Measurements from ENCODE around the gene PLA2G2D. TPM values are rescaled to one million over a fixed set of nuclear protein-coding genes. Genes with fewer than 3 reads are reported as not detected.
"Not testable (repeated sequence)": the region's sequence is repeated elsewhere in the genome, so short reads cannot be mapped to it uniquely, and the experiment has no call there.

PLA2G2D gene
- total RNA-seq, 2 donors from 2014 or later, result not detected

DNA sequence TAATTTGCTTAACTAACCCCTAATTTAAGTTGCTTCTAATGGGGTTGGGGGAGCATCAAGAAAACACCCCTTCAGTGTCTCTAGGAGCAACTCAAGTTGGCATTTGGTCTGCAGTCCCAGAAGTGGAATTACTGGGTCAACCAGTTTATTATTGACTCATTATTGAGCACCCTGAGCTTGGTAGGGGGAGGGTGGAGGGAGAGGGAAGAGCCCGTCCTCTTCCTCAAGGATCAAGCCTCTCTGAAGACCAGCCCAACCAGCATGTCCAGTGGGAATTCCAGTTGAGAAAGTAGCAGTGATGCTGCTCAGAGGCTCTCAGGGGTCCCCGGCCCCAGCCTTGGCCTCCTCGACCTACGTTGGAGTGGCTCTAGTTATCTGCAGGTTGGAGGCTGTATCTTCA lies 17.7 kb upstream of the PLA2G2D start:
- H3K27ac Mint-ChIP-seq, result no peak overlapping the region
- peaks cover 21% of the 10 kb centered on the region for H3K27me3 Mint-ChIP-seq
- no peaks in the 10 kb centered on the region for H3K4me1 Mint-ChIP-seq
- ATAC-seq (replicated peaks), result no peak
- no peak overlapping the region for H3K4me3 Mint-ChIP-seq
- H3K9me3 Mint-ChIP-seq, result no peaks in the 10 kb centered on the region
- no peaks in the 10 kb centered on the region for H3K36me3 Mint-ChIP-seq (ENCODE audit: low read depth)

- no peaks in the 10 kb centered on the region for H3K36me3 Mint-ChIP-seq (ENCODE audit: low read depth)
- no peak overlapping the region for H3K27ac Mint-ChIP-seq
- peaks cover 24% of the 10 kb centered on the region for H3K27me3 Mint-ChIP-seq
- H3K4me1 Mint-ChIP-seq, result no peaks in the 10 kb centered on the region
- H3K9me3 Mint-ChIP-seq, result no peaks in the 10 kb centered on the region
- ATAC-seq (replicated peaks), result no peak
- H3K4me3 Mint-ChIP-seq, result no peak overlapping the region
Observed at GRCh38 chr1:20136249-20136648, 16.9 kb upstream of the PLA2G2D start.

- no peak overlapping the region for H3K27ac Mint-ChIP-seq
Observed at GRCh38 chr1:20134995-20135394, 15.7 kb upstream of the PLA2G2D start.

GRCh38 chr1:20130518-20130917 lies 11.2 kb upstream of the PLA2G2D start:
- not testable (repeated sequence) for H3K4me1 Mint-ChIP-seq; H3K36me3 Mint-ChIP-seq (ENCODE audit: low read depth); H3K27ac Mint-ChIP-seq; ATAC-seq (replicated peaks); H3K4me3 Mint-ChIP-seq; H3K9me3 Mint-ChIP-seq
- H3K27me3 Mint-ChIP-seq, result peaks cover 18% of the 10 kb centered on the region

More at GRCh38 chr1:20134995-20135394, 15.7 kb upstream of the PLA2G2D start:
- no peak overlapping the region for H3K4me3 Mint-ChIP-seq
- H3K9me3 Mint-ChIP-seq, result no peaks in the 10 kb centered on the region
- no peak for ATAC-seq (replicated peaks)
- H3K4me1 Mint-ChIP-seq, result no peaks in the 10 kb centered on the region
- H3K36me3 Mint-ChIP-seq (ENCODE audit: low read depth), result no peaks in the 10 kb centered on the region
- peaks cover 19% of the 10 kb centered on the region for H3K27me3 Mint-ChIP-seq

- no peaks in the 10 kb centered on the region for H3K36me3 Mint-ChIP-seq (ENCODE audit: low read depth)
- no peak overlapping the region for H3K27ac Mint-ChIP-seq
- H3K9me3 Mint-ChIP-seq, result no peaks in the 10 kb centered on the region
- H3K4me3 Mint-ChIP-seq, result no peak overlapping the region
- ATAC-seq (replicated peaks), result no peak
- peaks cover 28% of the 10 kb centered on the region for H3K27me3 Mint-ChIP-seq
- H3K4me1 Mint-ChIP-seq, result no peaks in the 10 kb centered on the region
Observed at GRCh38 chr1:20126806-20127440, 7.6 kb upstream of the PLA2G2D start.

DNA sequence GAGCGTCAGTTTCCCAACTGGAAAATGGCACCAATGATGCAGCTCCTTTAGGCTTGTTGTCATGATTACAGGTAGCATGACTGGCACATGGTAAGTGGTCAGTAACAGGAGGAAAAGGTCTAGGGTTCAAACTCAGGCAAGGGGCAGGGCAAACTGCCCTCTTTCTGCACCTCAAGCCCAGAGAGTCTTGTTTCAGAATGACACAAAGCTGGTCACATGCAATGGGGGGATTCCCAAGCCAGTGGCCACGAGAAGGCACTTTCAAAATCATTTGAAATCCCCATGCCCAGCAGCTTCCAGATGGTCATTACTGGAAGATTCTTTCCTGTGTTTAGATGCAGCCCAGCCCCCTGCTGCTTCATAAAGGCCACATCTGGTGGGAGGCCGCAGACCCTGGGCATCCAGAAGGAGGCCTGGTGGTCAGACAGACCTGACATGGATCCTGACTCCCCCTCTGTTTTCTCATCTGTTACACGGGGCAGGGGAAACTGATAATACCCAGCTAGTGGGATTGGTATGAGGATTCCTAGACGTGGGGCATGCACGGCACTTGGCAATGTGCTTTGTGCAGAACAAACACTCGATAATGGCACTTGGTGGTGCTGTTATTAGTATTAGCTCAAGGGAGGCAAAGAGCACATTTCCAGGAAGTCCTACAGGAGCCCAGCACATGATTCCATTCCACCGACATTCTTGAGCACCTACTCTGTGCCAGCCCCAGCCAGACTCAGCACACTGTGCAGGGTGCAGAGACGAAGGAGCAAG lies 6.9 kb upstream of the PLA2G2D start:
- Mint-ChIP-seq H3K9me3 (no peaks in the 10 kb centered on the region), H3K27ac (no peak overlapping the region), H3K4me1 (no peaks in the 10 kb centered on the region), H3K36me3 (ENCODE audit: low read depth) (no peaks in the 10 kb centered on the region), H3K4me3 (no peak overlapping the region), H3K27me3 (peaks cover 30% of the 10 kb centered on the region)
- ATAC-seq (replicated peaks), result peak; percentile 37

GRCh38 chr1:20125100-20125499 lies 5.8 kb upstream of the PLA2G2D start:
- H3K27ac Mint-ChIP-seq, result no peak overlapping the region
- no peak overlapping the region for H3K4me3 Mint-ChIP-seq
- peaks cover 34% of the 10 kb centered on the region for H3K27me3 Mint-ChIP-seq
- H3K36me3 Mint-ChIP-seq (ENCODE audit: low read depth), result no peaks in the 10 kb centered on the region
- H3K9me3 Mint-ChIP-seq, result no peaks in the 10 kb centered on the region
- peak; percentile 31 for ATAC-seq (replicated peaks)
- H3K4me1 Mint-ChIP-seq, result no peaks in the 10 kb centered on the region

DNA sequence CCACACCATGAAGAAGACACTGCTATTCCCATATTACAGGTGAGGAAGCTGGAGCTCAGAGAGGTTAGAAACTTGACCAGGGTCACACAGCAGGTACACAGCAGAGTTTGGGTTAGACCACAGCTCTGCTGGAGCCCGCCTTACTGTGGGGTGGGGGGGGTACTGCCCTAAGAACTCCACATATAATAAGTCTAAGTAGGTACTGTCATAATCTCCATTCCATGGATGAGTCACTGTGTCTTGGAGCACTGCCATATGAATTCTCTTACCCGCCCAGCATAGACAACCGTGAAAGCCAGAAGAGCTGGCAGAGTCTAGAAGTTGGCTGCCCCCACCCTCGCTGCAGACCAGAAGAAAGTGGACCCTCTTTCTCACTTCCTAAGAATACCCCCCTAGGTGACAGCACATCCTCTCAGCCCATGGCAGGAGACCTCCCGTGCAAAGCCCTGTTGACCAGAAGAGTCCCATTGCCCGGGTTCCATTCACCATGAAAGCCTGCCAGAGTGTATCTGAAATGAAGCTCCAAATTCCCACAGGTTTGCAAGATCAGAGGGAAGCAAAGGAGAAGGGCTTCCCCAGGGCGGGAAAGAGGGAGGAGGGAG lies 5.2 kb upstream of the PLA2G2D start:
- Mint-ChIP-seq H3K9me3 (no peaks in the 10 kb centered on the region), H3K27ac (no peak overlapping the region), H3K27me3 (peaks cover 38% of the 10 kb centered on the region), H3K4me3 (no peak overlapping the region), H3K36me3 (ENCODE audit: low read depth) (no peaks in the 10 kb centered on the region), H3K4me1 (no peaks in the 10 kb centered on the region)
- peak; percentile 64 for ATAC-seq (replicated peaks)

DNA sequence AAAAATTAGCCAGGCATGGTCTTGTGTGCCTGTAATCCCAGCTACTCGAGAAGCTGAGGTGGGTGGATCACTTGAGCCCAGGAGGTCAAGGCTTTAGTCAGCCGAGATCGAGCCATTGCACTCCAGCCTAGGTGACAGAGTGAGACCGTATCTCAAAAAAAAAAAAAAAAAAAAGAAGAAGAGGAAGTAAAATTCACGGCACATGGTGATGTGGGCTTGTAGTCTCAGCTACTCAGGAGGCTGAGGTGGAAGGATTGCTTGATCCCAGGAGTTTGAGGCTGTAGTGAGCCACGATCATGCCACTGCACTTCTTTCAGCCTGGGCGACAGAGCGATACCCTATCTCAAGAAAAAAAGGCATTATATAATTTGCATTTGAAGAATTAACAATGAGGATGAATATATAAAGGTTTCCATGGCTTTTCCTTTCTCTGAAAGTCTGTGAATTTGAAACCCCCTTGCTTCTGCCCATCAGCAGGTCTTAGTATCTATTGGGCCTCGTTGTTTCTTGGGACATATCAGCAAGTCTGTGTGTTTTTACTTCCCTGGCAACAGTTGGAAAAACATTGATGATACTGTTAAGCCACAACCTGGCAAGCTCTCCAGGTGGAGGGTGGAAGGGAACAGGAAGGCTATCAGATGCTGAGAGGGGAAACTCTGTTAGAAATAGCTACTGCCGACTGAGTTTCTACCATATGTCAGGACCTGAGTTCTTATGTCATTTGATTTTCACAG lies 4.6 kb upstream of the PLA2G2D start:
- no peak for ATAC-seq (replicated peaks)
- Mint-ChIP-seq H3K4me1 (no peaks in the 10 kb centered on the region), H3K4me3 (no peak overlapping the region), H3K36me3 (ENCODE audit: low read depth) (no peaks in the 10 kb centered on the region), H3K9me3 (no peaks in the 10 kb centered on the region), H3K27me3 (peaks cover 39% of the 10 kb centered on the region), H3K27ac (no peak overlapping the region)

DNA sequence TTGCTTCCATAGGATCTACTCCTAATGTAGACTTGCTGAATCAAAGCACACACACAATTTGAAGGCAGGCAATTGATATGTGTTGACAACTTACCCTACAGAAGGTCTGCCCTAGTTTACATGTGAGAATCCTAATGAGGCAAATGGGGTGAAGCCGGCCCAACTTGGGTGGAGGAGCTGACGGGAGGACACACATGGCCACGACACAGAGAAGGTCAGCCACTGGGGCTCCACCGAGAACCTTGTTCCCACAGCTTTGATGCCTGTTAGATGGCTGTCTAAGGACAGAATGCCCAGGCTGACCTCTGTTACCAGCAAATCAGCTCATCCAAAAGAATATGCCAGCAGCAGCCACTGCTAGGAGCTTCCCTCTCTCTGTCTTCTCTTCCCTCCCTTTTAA lies 1.5 kb upstream of the PLA2G2D start:
- no peak for ATAC-seq (replicated peaks)
- H3K27me3 Mint-ChIP-seq, result peaks cover 50% of the 10 kb centered on the region
- H3K36me3 Mint-ChIP-seq (ENCODE audit: low read depth), result no peaks in the 10 kb centered on the region
- H3K4me3 Mint-ChIP-seq, result no peak overlapping the region
- no peaks in the 10 kb centered on the region for H3K9me3 Mint-ChIP-seq
- H3K4me1 Mint-ChIP-seq, result no peaks in the 10 kb centered on the region
- H3K27ac Mint-ChIP-seq, result no peak overlapping the region

DNA sequence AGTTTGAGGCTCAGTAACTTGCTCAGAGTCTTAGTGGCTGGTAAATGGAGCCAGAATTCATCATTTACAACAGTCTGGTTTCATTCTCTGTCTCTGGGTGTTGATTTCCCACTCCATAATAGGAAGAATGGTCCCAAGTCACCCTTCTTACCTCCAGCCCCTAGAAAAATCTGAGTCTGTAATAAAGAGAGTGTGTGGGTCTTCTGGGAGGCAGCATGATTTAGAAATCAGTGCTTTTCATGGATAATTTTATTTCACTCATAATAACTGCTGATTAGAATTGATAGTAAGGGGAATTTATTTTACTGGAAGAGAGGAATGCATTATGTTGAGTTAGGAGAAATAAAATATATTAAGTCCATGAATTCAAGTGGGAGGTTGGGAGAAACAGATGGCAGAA lies 2.1 kb downstream of the PLA2G2D start:
- H3K27me3 Mint-ChIP-seq, result peaks cover 37% of the 10 kb centered on the region
- ATAC-seq (replicated peaks), result no peak

DNA sequence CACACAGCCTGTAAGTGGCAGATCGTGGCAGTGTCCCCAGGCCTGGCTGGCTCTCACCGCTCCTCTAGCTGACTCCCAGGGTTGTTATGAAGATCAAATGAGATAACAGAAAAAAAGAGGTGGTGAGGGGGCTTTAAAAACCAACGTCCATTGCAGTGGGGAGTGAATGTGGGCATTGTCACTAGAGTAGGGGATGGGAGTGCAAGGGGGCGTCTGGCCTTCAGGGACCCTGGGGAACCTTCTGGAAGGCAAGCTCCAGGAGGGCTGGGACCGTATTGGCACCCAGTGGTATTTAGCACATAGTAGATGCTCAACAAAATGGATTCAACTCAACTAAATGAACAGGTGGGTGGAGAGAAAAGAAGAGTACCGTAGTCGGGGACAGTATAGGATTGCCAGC lies 3.4 kb downstream of the PLA2G2D start:
- Mint-ChIP-seq H3K4me3 (no peak overlapping the region), H3K4me1 (no peaks in the 10 kb centered on the region), H3K36me3 (ENCODE audit: low read depth) (no peaks in the 10 kb centered on the region), H3K9me3 (no peaks in the 10 kb centered on the region), H3K27ac (no peak overlapping the region), H3K27me3 (peaks cover 26% of the 10 kb centered on the region)
- no peak for ATAC-seq (replicated peaks)

More for the DNA sequence above, 2.1 kb downstream of the PLA2G2D start:
- H3K4me3 Mint-ChIP-seq, result no peak overlapping the region
- H3K27ac Mint-ChIP-seq, result no peak overlapping the region
- H3K36me3 Mint-ChIP-seq (ENCODE audit: low read depth), result no peaks in the 10 kb centered on the region
- no peaks in the 10 kb centered on the region for H3K9me3 Mint-ChIP-seq
- H3K4me1 Mint-ChIP-seq, result no peaks in the 10 kb centered on the region

DNA sequence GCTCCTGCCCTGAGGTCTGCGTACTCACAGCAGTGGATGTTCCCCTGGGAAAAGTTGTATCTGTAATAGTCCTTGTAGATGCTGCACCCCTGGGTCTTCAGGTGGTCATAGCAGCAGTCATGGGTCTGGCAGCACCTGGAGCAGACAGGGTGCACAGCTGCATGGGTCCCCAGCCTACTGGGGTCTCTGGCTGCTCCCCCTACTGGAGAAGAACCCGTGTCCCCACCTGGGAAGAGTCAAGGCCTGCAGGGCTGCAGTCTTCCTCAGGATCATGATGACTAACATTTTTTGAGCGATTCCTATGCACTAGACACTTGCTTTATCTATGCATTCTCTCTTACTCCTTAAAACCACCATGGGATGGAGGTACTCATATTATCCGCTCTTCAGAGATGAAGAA lies 3.9 kb downstream of the PLA2G2D start:
- Mint-ChIP-seq H3K27ac (no peak overlapping the region), H3K27me3 (peaks cover 26% of the 10 kb centered on the region), H3K36me3 (ENCODE audit: low read depth) (no peaks in the 10 kb centered on the region), H3K9me3 (no peaks in the 10 kb centered on the region), H3K4me1 (no peaks in the 10 kb centered on the region), H3K4me3 (no peak overlapping the region)
- no peak for ATAC-seq (replicated peaks)

DNA sequence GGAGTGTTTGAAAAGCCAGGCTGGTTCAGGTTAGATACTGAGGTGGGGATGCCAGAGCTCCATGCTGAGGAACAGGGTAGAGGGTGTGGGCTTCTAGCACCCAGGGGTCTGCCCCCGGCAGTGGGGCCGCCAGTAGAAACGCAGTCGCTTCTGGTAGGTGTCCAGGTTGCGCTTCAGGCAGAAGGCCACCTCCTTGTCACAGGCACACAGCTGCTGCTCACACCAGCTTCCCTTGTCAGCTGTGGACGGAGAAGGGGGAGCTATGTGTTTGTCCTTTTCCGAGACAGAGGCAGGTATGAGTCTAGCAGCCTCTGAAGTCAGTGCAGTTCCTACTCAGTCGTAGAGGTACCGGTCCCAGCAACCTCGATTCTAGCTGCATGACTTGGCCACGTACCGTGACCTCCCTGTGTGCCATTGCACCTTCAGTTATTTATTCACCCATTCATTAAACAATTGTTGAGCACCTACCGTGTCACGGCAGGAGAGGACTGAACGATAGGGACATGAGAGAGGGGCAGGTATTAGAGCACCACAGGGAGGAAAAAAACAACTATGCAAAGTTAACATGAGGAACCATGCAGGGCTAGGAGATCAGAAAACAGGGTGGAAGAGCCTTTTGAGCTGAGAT lies 5.2 kb downstream of the PLA2G2D start:
- H3K4me3 Mint-ChIP-seq, result no peak overlapping the region
- no peaks in the 10 kb centered on the region for H3K4me1 Mint-ChIP-seq
- no peak for ATAC-seq (replicated peaks)
- H3K36me3 Mint-ChIP-seq (ENCODE audit: low read depth), result no peaks in the 10 kb centered on the region
- peaks cover 20% of the 10 kb centered on the region for H3K27me3 Mint-ChIP-seq
- no peaks in the 10 kb centered on the region for H3K9me3 Mint-ChIP-seq
- no peak overlapping the region for H3K27ac Mint-ChIP-seq

Measured in activated T-helper 17 cell treated with anti-CD3 and anti-CD28 coated beads, Interleukin-2, amount 50 U/mL, for 72 hours (primary cell).